Stimulated activated CD4-positive, alpha-beta T cell treated with anti-CD3 and anti-CD28 coated beads, Interleukin-4, amount 100 ng/mL, for 24 hours (primary cell): ENCODE results near the gene TEDC1.

Experiments
- DNase-seq: peaks from one replicate; pipeline ENCODE4 v3.0.0-alpha.2; 2020

The TEDC1 gene

DNA sequence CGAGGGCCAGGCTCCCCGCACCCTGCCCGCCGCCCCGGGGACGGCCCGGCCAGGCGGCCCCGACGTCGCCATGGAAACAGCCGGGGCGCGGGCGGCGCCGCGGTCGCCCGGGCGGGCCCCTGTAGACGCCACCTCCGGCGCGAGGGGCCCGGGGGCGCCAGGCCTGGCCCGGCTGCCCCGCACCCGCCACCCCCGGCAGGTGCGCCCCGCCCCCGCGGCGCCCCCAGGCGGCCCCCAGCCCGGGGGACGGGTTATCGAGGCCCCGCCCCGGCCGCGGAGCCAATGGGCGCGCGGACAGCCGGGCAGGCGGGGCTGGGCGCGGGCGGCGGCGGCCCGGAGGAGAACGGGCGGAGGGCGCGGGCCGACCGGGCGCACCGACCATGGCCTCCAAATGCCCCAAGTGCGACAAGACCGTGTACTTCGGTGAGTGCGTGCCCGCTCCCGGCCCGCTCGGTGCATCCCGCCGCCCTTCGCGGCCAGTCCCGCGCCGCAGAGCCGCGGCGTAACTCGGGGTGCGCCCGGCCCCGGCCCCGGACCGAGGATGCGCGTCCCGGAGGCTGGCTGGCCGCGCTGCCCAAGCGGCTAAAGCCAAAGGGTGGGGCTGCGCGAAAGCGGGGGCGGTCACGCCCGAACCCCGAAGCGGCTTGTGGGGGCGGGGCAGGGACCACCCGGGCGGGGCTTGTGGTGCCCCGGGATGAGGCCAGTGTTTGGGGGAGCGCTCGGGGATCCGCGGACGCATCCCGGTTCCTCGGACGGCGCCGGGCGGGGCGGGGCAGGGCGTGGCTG lies 16.4 kb upstream of the TEDC1 start, which contains the start of gene CRIP2:
TSS of gene CRIP2 (plus strand) at position 339 of the 786 bp plus-strand sequence. CDS start at position 381, 42 bp downstream.
- DNase-seq: no peak

DNA sequence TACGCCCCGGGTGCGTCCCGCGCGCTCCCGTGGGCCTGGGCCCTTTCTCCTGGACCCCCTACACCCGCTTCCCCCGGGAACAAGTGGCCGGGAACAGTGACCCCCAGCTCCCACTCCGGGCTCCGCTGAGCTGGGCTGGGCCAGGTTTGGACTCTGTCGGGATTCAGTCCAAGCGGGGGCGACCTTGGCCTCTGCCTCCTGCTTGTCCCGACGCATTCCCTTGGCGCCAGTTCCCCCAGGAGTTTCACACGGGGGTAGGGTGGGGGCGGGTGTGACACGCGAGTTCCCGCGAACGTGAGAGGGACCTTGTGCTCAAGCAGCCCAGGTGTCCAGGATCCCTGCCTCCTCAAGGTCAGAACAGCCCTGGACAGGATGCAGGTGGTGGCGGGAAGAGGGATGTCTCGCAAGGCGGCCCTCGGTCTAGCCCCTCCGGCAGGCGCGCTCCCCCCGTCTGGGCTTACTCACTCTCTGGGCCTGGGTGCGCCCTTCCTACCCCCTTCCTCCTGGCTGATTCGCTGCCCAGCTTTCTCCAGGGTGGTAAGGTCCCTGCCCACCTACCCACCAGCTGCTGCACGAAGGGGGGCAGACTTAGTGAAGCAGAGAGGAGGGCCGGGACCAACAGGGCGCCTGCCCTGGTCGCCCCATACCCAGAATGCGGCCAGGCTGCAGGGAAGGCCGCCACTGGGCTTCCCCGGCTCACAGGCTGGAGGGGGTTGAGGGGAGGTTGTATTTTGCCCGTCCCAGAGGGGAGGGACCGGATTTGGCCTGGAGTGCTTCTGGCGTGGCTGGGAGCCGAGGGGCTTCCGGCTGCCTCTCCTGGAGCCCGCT lies 15.6 kb upstream of the TEDC1 start:
- no peak for DNase-seq

DNA sequence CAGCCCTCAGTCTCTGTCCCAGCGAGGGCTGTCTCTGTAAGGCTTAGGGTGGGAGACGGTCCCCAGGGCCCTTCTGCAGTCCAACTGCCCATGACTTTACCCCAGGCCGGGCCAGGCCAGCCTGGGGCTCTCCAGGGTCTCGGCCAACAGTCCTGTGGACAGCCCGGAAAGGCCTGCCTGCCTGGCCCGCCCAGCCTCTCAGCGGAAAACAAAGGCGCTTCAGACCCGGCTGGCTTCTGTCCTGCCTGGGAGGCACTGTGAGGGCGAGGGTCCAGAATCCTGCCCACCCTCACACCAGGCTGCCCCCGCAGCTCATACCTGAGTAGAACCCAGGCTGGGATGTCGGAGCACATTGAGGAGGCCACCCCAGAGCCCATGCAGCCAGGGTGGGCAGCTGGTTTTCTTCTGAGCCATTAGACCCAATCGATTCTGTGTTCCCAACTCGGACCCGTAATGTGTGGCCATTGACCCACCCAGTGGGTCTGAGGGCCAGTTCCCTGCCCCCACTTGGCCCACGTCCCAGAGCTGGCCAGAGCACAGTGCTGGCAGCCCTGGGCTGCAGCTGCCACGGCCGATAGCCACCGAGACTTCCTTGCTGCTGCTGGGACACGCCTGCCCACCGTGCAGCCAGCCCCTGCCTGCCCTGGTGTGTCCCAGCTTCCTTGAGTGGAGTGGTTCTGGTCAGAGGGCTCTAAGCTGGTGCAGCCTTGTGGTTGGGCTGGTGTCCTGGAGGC lies 14.8 kb upstream of the TEDC1 start:
- no peak for DNase-seq

DNA sequence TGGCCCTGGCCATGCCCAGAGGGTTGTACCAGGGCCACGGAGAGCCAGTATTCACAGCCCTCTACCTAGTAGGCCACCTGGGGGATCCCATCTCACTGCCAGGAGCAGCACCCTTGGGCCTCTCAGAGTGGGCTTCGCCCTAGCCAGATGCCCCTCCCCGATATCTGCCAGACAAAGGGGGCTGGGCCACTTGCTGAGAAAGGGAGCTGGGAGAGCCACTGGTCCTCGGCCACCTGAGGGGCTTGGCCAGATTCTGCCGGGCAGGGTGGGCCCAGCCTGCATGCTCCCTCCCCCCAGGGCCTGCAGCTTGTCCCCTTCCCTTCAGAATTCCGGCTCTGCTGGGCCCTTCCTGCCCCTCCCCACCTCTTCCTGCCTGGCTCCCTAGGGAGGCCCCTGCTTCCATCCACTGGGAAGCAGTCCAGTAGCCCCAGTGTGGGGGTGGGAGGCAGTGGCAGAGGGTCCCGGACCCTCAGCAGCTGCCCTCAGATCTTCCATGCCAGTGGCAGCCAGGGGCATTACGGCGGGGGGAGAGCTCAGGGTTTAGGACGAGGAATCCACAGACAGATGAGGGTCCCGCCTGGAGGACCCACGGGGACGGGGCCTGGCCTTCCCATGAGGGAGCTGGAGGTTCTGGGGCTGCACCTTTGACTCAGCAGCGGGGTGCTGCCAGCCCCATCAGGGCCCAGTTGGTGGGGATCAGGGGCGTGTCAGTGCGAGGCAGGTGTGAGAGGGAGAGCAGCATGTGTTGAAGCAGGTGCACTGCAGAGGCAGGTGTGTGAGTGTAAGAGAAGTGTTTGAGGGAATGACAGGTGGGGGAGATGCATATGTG lies 14.0 kb upstream of the TEDC1 start:
- no peak for DNase-seq

DNA sequence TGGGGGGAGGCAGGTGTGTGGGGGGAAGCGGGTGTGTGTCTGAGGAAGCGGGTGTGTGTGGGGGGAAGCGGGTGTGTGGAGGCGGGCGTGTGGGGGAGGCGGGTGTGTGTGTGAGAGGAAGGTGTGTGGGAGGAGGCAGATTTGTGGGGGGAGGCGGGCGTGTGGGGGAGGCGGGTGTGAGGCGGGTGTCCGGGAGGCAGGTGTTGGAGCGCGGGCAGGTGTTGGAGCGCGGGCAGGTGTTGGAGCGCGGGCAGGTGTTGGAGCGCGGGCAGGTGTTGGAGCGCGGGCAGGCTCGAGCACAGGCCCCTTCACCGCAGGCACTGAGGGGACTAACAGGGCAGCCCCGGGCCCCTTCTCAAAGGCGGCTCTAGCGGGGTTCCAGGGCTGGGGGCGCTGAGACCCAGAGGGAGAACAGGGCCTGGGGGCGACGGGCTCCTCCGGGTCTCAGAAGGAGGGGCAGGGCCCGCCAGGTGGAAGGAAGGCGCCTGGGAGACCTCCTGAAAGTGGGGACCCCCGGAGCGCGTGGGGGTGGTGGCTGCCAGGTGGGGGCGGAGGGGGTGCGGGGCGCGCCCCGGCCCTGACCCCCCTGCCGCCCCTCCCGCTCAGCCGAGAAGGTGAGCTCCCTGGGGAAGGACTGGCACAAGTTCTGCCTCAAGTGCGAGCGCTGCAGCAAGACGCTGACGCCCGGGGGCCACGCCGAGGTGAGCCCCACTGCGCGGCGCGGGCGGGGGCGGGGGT lies 13.2 kb upstream of the TEDC1 start:
- DNase-seq: no peak

GRCh38 chr14:105478398-105479251 lies 12.4 kb upstream of the TEDC1 start:
- DNase-seq: no peak

DNA sequence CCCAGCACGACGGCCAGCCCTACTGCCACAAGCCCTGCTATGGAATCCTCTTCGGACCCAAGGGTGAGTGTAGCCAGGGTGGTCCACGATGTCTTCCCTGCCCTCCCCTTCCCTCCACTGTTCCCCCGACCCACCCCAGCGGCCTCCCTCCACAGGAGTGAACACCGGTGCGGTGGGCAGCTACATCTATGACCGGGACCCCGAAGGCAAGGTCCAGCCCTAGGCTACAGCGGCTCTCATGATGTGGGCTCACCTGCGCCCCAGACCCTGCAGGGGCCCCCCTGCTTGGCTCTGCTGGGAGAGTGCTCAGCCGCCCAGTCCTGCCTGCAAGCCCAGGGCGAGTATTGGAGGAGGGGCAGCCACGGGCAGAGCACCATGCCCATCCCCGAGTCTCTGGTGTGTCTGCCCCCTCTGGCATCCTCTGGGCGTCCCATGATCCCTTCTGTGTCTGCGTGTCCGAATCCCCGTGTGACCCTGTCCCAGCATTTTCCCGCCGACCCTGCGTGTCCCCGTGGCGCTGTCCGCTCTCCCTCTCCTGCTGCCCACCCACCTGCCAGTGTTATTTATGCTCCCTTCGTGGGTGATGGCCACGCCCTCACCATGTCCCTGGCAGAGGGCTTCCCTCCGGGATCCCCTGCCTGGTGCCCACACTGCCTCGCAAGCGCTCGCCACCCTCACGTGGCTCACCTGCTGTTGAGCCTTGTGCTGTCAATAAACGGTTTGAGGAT lies 11.5 kb upstream of the TEDC1 start:
- DNase-seq: no peak

- DNase-seq: no peak
Observed at GRCh38 chr14:105480199-105480746, 10.8 kb upstream of the TEDC1 start.

GRCh38 chr14:105480807-105481801 lies 9.9 kb upstream of the TEDC1 start:
- DNase-seq: peak; percentile 90

GRCh38 chr14:105481886-105482457 lies 9.1 kb upstream of the TEDC1 start:
- peak; percentile 93 for DNase-seq

GRCh38 chr14:105482486-105483110 lies 8.4 kb upstream of the TEDC1 start:
- DNase-seq: no peak

- DNase-seq: no peak
Observed at GRCh38 chr14:105483300-105484068, 7.6 kb upstream of the TEDC1 start.

DNA sequence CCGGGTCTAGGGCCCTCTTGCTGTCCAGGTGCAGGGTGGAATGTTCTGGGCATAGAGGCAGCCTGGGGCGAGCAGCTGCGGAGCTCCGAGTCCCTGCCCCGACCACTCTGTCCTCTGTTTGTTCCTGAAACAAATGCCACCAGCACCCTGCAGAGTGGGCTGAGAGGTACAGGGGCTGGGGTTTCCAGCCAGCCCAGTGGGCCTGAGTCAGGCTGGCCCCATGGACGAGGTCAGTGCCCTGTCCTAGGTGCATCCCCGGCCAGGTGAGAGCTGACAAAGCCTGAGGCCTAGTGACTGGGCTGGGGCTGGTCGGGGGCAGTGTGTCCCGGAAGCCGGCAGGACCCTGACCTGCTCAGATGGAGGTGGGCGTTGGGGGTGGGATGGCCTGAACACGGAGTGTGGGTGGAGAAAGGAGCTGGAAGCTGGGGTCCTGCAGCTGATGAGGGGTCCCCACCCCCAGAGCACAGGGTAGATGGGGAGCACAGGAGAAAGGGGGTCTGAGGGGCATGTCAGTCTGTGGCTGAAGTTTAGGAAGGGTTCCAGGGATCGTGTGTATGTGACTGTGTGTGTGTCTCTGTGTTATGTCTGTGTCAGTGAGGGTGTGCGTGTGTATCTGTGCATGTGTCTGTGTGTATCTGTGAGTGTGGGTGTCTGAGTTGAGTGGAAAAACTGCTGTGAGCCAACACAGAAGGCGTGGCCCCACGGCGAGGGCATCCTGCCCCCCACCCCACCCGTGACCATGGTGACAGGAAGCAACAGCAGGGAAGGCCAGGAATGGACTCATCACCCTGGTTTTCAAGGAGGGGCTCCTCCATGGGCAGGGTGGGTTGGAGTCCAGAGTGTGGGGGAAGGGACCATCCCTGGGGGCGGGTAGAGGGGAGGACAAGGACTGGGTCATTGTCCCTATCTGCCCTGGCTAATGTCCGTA lies 6.7 kb upstream of the TEDC1 start:
- peak; percentile 54 for DNase-seq

- DNase-seq: no peak
Observed at GRCh38 chr14:105484997-105485393, 6.1 kb upstream of the TEDC1 start.

- peak; percentile 47 for DNase-seq
Observed at GRCh38 chr14:105485739-105486162, 5.3 kb upstream of the TEDC1 start.
